Activated naive CD4-positive, alpha-beta T cell treated with anti-CD3 and anti-CD28 coated beads, Interleukin-2, amount 10 ng/mL, durations not matched to agents 5 hours and 36 hours (primary cell): ENCODE data around the gene TUBAL3. TPM values are rescaled to one million over a fixed set of nuclear protein-coding genes. Genes with fewer than 3 reads are reported as not detected.

Experiments used
- total RNA-seq, 2 experiments: library from RNA; stranded (reverse); gene quantifications; one replicate each; pipeline ENCODE4 v1.2.3, GENCODE V29; 2021

The TUBAL3 gene
- total RNA-seq: not detected

DNA sequence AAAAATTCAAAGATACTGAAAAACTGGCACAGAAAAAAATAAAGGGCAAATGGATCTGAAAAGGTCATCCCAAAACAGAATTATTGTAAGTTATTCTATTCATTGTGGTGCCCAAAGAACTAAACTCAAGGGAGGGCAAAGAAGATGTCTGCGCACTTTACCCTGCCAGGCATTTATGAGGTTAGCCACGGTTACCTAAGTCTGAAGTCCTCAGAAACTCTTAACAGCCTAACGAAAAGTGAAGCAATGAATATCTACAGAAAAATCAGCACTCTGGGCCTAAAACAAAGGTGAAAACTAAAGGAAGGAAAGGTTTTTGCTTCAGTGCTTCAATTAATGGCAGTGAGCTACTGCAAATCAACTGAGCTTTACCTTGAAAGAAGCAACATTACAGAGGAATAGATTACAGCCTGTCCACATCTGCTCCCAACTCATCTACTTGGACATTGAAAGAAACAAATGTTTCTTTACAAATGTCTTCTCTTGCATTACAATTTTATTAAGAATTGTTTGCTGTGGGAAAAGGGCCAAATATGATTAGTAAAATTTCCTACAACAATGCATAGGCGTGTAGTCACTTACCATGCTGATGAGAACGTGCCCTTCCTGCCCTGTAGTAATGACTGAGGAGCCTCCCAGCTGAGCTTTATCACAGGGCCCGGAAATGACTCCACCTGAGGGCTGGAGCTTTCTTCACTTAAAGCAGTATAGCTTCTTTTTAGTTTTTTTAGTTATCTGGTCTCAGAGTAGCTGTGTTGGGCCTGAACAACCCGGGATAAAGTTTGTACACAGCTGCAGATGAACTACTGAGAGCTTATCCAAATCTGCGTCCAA, at the start of gene TUBAL3:
Gene TUBAL3 (minus strand): TSS at position 621 of the 834 bp plus-strand sequence. CDS start 36 bp downstream, at position 585.

DNA sequence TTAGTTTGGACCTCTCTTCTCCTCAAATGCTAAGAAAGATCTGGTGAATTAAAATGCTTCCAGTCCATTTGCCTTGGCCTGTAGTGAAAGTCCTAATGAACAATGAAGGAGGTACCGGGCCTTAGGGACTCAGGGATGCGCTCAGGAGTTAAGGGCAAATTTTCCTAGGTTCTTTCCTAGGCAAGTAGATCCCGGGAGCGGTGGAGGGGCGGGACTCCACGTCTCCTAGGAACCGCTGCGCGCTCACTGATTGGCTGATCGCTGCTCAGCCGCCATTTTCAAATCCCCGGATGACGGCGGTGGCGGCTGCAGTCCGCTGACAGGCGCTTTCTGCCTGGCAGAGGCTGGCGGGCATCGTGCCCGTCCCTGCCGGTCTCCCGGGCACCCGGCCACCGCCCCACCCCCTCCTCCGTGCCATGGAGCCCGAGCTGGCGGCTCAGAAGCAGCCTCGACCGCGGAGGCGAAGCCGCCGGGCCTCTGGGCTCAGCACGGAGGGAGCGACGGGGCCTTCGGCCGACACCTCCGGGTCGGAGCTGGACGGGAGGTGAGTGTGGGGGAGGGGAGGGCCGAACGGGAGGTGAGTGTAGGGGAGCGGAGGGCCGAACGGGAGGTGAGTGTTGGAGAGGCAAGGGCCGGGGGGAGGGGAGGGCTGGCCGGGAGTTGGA, 7.8 kb upstream of the TUBAL3 start, which contains the start of gene NET1:
Gene NET1 (plus strand): TSS at position 281 of the 665 bp plus-strand sequence. CDS start 136 bp downstream, at position 417.

DNA sequence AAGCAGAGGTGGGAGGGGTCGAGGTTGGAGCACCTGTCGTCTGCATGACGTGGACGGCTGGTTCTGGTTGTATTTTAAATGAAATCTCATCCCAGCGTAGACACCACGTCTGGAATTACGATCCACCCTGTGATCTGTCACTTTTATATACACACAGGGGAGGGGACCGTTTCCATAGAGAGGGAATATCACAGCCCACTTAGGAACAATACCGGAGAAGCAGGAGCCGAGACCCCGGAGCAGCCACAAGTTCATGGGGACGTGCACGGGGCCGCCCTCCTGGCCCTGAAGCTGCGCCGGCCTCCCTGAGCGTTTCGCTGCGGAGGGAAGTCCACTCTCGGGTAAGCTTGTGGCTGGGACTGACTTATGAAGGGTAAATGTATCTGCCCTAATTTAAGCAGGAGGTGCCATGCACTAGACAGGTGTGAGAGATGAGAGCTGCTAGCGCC, 39.7 kb downstream of the TUBAL3 start, which contains the start of gene UCN3:
Gene UCN3 (plus strand): TSS at position 77 of the 449 bp plus-strand sequence. CDS start 8,755 bp downstream, outside the sequence.

Other genes starting within 250 kb of the TUBAL3 start
- gene AKR1C8, start 219.7 kb downstream of the TUBAL3 start, total RNA-seq: under 1 TPM; 0.53 to 0.91 TPM
- gene AKR1C4, start 208.0 kb downstream of the TUBAL3 start, total RNA-seq: not detected
- gene UCN3, start 39.9 kb downstream of the TUBAL3 start, total RNA-seq: not detected
- 10 to 100 TPM; 39.2 to 45.7 TPM for gene NET1, start 7.7 kb upstream of the TUBAL3 start, total RNA-seq
- gene CALML5, start 94.7 kb upstream of the TUBAL3 start, total RNA-seq: not detected
- gene CALML3, start 120.1 kb upstream of the TUBAL3 start, total RNA-seq: not detected